Globus pallidus (tissue), 1 donor: Measurements from ENCODE around the gene HOXA6.

Source experiments
- DNase-seq: peaks from one replicate; pipeline ENCODE4 v3.0.0-alpha.2; 2015; ENCODE audit warnings: low spot score

Gene HOXA6

DNA sequence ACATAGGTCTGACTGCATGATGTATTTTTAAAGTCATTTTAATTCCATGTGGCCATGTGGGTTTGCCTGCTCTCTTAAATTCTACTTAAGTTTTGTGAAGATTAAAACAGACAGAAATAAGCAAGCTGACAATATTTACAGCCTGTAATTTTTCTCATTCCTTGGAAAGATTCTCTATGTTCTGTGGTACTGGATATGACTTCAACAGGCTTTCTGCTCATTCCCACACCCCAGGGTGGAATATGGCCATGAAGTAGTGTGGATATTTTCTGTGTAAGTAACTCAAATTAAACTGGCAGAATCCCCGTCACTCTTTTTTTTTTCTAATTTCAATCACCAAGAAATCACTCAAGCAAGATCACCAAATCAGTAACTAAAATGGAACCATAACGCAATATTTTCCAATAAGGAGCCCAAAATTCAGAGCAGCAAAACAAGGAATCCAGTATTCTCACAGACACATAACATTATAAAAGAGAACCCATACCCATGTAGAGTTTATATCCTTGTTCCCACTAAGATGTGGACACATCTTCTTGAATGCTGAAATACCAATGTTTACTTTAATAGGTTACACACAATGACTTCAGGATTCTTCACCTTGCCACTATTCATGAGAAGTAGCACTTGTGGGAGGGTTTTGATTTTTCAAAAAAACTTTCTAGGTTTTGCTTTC is 9.8 kb downstream of the HOXA6 start:
- DNase-seq, result no peak

DNA sequence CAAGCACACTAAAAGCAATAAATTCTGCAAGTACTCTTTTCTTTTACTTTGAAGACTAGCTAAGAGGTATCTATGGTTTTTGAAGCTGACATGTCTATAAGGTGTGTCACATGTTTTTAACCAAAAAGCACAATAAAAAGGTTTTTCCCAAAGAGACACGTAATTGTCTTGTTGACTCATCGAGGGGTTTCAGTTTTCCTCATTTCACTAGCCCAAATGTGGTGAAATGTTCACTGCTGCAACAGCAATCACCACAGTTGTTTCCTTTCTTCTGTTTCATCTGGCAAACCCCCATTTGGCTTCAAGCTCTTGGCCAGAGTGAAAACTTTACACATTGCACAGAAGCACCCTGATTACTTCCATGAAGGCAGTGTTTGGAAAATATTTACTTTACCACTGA is 13.2 kb downstream of the HOXA6 start:
- no peak for DNase-seq

DNA sequence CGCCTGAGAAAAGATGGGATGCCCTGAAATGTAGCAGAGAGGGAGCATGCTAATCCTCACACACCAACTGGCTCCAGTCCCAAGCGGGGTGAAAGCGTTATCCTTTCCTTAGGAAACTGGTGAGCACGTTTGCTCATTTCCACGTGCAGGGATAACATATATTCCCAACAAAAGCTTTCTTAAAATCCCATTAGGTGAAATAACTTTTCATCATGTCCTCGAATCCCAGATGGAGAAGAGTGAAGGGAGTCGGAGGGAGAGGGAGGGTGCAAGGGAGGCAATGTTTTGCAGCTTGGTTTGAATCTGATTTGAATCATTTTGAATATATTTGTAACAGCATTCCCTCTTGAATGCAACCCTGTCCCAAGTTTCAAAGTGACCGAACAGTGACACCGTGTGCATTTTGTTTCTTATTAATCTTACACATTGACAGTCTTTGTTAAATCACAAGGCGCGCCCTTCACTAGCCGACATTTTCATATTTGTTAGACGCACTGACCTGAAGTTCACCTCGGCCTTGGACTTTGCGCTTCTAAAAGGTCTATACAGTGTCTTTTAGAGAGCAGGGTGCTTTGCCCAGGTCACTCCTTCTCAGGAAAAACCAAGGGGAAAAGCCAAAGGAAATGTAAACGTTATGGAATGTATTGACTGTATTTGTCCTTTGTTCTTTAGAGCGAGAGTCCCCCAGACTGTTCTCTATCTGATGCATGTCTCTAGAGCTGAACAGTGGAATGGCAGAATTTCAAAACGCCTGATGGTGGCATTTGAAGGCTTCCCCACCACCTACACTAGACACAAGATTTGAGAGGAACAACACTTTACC is 14.0 kb downstream of the HOXA6 start:
- DNase-seq, result no peak

DNA sequence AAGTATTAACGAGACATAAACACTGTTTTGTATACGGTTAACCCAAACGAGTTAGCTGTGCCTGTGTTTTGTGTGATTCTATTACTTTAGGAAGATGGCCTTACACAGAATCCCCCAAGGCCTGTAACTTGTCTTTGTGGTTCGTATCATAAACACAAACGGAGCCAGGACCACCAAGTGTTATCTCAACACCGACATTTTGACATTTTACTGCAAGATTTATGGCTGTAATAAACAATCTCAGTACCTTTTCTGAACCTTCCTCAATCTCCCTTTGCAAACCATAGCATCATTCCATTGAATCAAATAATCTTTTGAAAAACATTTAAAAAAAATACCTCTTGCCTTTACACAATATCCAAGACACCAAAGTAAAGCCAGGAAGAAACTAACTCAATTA is 14.6 kb downstream of the HOXA6 start:
- DNase-seq, result no peak

DNA sequence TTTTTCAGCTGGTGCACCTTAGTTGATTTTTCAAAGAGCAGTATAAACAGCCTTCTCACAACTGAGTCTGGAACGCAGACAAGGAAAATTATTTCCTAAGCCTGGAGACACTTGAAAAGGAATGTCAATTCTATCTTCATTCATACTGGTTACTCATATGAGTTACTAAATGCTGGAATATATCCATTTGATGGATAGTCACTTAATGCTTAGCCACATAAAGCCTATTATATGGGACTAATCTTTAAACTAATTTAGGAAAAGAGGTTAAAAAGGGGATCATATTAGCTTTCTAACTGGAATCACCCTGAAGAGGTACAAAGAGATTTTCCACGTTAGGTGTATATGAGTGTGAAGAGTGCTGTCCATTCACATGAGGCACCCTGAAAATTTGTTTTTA is 15.4 kb downstream of the HOXA6 start:
- no peak for DNase-seq

DNA sequence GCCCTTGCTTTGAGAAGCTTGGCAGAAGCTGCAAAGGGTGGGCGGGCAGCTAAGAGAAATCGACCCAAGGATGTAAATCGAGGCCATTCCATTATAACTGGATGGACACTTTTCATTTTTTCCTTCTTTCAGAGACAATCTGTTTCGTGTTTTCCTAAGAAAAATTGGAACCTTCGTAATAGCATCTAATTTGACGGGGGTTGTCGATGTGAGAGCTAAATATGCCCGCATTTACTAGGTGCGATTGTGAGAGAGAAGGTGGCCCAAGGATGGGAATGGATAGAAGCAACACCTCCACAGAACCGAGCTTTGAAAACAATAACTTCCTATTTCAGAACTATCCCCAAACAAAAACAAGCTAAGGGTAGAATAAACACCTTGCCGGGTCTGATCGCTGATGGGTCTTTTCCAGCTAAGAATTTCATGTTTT is 16.2 kb downstream of the HOXA6 start:
- no peak for DNase-seq

DNA sequence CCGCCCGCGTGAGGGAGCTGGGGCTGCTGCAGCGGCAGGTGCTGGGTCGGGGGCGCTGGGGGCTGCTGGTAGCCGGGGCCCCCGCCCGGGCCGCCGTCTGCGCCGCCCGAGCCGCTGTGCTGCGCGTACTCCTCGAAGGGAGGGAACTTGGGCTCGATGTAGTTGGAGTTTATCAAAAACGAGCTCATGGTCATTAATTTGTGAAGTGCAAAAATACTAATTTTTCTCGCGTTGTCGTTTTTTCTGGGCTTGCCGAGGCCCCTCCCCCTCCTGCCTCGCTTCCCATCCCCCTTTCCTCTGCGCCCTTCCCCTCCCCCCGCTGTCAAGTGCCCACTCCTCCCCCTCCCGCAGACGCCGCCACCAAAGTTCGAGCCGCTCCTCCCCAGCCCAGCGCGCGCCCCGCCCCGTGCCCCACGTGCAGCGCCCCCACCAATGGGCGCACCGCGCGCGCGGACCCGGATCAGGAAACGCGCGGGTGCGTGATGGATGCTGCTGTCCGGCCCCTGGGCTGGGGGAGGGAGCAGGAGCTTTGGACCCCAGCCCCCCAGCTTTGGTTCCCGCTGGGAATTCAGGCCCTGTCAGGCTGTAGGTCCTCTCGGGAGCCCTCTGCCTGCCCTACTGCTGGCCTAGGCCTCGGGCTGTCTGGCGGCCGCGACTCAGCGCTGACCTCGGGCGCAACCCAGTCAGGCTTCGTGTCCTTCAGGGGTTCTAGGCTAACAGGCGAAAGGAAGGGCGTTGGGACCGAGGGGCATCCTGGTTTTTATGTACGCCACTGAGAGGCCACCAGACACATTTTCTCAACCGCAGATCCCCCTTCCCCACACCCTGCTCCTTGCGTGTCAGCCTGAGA is 16.8 kb downstream of the HOXA6 start, which contains the start of gene HOXA4:
HOXA4 (minus strand) TSS at position 218 of the 850 bp plus-strand sequence; CDS start at position 194, 24 bp downstream.
- DNase-seq, result peak; percentile 18

DNA sequence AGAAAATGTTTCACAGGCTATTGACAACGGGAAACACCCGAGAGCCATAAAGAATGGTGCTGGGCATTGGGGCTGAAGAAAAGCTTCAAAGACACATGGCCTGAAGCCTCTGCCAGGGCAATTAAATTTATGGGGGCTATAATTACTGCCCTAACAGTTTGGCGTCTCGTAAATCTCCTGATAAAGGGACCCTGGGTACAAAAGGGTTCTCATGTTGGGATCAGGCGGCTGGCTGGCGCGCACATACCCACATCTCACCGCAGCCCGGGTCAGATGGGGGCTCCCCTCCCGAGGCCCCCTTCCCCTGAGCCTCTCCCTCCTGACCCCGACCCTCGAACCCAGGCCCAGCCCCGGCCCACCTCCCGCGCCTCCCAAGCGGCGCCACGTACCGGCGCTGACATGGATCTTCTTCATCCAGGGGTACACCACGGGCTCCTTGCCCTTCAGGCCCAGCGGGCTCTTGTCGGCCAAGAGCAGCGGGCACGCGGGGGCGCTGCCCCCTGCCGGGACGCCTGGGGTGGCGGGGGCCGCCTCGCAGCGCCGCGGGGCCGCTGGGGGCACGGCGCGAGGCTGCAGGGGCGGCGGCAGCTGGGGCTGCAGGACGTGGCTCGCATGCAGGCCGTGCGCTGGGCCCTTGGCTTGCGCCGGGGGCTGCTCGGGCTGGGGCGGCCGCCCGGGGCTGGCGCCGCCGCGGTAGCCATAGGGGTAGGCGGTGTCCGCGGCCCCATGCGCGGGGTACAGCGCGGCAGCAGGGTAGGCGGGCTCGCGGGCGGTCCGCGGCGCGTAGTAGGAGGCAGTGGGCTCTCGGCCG is 17.6 kb downstream of the HOXA6 start:
- DNase-seq, result no peak

DNA sequence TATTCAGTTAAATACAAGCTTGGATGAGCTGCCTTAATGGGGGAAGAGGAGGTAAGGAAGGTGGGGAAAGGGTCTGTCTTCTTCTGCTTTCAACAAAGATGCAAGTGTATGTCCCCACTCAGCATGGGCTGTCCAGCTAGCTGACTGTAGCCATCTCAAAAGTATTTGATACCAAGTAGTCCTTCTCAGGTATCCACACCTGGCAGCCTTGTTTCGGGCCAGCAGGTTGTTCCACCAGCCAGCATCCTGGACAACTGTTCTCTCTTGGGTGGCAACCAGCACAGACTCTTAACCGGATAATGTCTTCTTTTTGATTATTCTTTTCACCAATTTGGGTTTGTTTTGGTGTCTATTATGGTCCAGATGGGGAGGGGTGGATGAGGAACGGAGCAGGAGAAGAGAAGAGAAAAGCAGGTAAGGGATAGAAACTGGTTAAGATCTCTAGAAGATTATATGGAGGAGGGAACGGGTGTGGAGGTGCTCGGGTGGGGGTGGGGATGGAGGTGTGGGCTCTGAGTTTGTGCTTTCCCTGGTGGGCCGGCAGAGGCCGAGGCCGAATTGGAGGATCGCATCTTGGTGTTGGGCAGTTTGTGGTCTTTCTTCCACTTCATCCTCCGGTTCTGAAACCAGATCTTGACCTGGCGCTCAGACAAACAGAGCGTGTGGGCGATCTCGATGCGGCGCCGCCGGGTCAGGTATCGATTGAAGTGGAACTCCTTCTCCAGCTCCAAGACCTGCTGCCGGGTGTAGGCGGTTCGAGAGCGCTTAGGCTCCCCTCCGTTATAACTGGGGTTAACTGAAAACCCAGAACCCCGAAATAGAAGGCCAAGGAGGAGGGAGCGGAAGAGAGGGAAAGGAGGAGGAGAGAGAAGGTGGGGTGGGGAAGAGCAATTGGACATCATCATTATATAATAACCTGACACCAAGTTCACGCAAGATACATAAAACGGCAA is 18.5 kb downstream of the HOXA6 start:
- no peak for DNase-seq

DNA sequence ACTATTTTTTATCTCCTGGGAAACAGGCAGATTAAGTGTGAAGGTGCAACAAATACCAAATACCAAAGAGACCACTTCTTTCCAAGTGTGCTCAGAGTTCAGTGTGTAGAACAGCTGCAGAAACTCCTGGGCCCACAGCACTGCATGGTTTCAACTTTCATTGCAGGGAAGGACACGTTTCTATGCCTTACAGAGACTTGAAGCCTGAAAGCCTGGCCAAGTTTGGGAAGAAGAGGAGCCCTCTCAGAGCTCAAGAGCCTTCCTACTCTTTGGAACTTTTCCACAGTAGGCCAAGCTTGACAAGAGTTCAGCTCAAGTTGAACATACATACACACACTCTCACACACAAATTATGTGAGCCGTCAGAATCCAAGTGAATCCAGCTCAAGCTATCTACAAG is 19.5 kb downstream of the HOXA6 start:
- no peak for DNase-seq

DNA sequence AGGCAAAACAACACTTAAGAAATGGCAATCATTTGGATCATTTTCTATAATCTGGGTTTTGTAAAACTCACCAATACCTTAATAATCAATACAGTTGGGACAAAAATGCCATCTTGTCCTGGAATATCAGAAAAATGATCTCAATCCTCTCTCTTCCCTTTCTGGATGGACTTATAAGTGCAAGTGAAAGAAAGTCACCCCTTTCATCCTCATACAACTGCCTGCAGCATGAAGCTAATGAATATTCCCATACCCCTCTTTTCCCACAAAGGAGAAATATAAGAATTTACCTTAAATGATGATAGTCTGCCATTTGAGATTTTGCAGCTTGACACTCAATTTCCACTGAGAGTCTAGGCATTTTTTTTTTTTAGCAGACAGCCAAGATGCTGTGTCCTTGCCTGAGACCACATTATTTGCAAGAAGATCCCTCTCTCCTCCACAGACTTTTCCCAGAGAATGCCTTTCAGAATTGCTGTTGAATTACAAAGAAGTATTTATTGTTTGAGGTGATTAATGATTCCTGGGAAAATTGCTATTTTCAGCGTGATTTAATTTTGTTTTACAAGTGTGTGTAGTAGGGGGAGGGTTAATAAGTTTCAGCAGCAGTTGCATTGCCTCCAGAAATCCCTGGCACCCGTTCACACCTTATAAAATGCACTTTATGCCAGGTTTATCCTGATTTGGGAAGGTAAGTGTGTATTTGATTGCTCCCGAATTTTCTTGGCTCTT is 20.8 kb downstream of the HOXA6 start:
- DNase-seq, result no peak

DNA sequence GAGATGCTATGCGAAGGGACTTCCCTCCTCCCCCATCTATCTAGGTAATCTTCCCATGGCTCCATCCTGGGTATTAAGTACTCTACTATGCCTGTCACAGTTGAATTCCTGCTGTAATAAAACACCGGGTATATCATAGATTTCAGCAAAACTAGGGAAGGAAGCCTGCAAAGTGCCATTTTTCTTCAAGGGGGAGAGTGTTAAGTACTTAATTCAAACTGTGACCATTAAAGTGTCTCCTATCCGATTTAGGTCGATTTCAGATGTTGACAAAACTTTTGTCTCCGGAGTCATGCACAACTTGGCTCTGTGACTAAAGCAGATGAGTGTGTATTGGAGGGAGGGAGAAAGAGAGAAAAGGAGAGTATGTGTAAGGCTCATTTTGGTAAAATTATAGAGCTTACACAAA is 21.6 kb downstream of the HOXA6 start:
- DNase-seq, result no peak

DNA sequence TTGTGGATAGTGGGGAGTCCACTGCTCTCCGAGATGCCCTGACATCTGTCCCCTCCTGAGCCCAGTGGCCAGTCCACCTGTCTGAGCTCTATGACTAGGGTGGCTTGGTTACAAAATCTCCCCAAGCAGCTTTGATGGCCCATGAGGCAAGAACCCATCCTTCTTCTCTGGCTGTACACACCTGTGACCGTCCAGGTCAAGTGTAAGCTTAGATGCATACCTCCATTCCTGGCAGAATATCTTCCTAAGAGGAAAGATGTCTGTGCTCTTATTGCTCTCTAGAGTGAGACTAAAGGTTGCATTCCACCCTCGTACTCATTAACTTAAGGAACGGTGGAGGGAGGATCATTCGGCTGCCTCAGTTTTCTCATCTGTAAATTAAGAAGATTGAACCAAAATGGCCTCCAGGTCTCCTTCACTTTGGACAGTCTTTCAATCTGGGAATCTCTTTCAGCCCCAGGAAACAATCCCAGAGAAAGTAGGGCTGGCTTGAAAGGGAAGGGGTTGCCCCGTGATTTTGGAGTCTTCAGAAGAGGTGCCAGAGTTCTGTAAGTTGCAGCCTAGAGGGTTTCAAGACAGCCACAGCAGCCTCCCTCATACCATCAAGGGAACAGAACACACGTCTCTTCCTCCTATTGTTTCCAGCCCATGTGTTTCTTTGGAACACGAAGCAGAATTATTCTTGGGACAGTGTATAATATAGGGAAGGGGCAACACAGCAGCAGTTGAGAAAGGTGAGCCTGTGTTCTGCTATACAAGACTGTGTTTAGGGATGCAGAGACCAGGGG is 22.5 kb downstream of the HOXA6 start:
- no peak for DNase-seq

DNA sequence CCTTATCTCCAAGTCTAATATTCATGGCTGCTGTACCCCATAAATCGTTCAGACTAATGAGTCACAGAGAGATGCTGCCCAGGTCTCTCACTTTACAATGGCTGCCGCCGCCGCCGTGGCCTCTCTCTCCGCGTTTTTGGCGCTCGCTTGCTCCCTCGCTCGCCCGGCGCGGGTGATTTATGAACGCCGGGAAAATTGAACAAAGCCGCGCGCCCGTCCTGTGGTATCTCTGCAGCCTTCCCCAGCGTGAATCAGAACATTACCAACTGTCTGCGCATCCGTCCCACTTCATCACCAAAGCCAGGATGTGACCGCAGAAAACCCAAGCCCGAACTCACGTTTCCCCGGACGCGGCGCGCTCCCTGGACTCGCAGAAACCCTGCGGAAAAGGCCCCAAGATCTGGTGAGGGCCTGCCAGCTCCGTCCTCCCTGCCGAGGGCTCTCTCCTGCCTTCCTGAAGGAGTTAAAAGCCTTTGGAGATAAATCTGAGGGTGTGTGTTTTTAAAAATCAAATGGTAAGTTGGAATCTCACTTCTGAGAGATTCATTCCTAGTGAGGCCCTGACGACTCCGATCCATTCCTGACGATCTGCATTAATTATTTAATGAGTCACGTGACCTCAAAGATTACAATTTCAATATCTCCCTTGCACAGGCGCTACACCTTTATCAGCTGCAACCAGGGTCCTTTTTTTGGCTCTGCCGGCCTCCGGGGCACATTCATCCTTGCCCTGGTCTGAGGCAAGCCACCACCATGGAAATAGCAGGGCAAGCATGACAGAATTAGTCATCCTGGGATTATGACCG is 23.3 kb downstream of the HOXA6 start:
- no peak for DNase-seq

DNA sequence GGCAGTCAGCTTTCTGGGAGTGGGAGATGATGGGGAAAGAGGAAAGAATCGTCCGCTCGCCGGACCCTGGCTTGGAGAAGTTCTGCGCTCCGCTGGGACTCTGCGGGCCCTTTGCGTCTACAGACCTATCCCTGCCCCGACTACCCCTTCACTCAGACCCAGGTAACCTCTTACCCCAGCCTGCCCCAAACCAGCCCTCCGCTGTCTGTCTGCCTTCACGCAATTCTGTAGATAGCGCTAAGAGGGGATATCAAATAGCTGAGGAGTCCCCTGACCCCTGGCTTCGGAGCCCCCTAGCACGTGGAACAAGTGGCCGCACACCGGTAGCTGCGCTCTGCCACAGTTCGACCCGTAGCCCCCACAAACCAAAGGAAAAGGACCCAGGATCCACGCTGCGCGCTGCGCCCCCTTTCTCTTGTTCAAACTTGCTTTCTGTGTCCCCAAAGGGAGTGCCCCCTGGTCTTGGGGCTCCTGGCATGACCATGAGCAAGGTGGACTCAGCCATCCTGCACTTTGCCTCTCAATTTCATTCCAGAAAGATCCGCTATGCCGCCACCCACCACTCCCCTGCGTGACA is 24.0 kb downstream of the HOXA6 start:
- no peak for DNase-seq

DNA sequence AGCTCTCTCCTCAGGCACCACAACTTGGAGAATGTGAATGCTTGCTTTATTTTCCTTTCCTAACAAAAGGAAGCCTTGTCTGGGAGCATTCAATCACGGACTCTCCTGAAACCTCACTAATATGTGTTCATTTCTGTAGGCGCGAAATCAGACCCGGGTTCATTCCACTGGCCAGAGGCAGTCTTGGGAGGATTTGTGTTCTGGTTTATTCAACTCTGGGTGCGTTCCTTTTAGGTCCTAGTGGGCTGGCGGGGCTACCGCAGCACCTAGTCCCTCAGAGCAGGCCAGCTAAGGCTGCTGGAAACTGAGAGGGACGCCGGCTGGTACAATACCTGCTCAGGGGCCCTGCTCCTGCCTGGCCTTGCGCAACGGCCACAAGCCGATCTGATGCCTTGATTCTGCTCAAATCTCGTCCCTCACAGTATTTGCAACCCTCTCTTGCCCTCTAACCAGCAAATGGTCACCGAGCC is 24.5 kb downstream of the HOXA6 start:
- DNase-seq, result no peak

DNA sequence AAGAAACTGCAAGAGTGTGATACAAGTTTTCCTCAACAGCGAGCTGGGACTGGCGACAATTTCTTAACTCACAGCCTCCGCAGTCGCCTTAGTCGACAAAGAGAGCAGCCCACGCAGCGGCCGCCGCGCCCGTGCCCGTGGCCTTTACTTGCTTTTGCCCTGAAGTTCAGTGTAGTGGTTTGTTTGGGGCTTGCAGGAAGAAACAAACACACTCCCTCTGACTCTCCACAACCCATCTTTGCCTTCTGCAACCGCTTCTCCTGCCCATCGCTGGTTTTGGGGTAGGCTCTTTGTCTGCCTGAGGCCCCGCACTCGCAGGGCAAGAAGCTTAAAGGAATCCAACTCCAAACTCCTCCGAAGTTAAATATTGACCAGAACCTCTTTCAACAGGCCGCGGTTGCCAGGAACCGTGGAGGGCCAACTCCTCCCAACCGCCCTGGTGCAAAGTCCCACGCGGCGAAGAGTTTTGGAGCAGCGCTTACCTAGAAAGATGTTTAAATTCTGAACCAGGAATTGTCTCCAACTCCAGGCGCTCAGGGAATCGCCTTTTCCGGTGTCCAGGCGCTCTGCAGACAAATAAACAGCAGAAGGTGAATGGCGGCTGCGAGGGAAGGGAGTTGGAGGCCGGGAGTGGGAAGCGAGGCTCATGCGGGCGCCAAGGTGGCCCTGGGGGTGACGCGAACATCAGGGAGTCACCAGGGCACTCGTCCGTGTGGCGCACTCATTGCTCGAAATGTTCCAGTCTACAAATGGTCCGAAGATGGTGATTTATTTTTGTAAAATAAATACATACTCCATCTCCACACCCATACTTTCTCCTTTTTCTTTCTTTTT is 25.3 kb downstream of the HOXA6 start:
- DNase-seq, result no peak
